Measurements from ENCODE around the gene LRP1B. TPM values are rescaled to one million over a fixed set of nuclear protein-coding genes. Genes with fewer than 3 reads are reported as not detected.

The LRP1B gene
- total RNA-seq, 4 donors from 2014 or later: 37.1 to 82.7 (median 50.9) TPM

- 89 to 90% methylated on average over 1 of the region's 1 CpG for WGBS, 2 donors
Measured at GRCh38 chr2:140473851-140474250, 1657.0 kb downstream of the LRP1B start.

GRCh38 chr2:140472676-140473075, 1658.1 kb downstream of the LRP1B start:
- Histone ChIP-seq H3K9me3 (no peaks in the 10 kb centered on the region), H3K27me3 (no peaks in the 10 kb centered on the region), H3K36me3 (no peaks in the 10 kb centered on the region), H3K4me3 (replicated peaks in 1 of 3) (no peak overlapping the region), H3K27ac (no peak overlapping the region), H3K4me1 (no peaks in the 10 kb centered on the region)
- WGBS, 2 donors: 81 to 84% methylated on average over 2 of the region's 2 CpGs
- DNase-seq: no peak
- intact Hi-C loops (cut with DNase I): no loop called here
- TF ChIP-seq POLR2A (IDR thresholded peaks at IDR 0.05) (no peak), CTCF (IDR thresholded peaks at IDR 0.05) (no peak)

More at GRCh38 chr2:140473851-140474250, 1657.0 kb downstream of the LRP1B start:
- Histone ChIP-seq H3K27ac (no peak overlapping the region), H3K4me3 (replicated peaks in 1 of 3) (no peak overlapping the region), H3K36me3 (no peaks in the 10 kb centered on the region), H3K27me3 (no peaks in the 10 kb centered on the region), H3K4me1 (no peaks in the 10 kb centered on the region), H3K9me3 (no peaks in the 10 kb centered on the region)
- no peak for DNase-seq
- intact Hi-C loops (cut with DNase I): no loop called here
- TF ChIP-seq CTCF (IDR thresholded peaks at IDR 0.05): no peak
- no peak for TF ChIP-seq POLR2A (IDR thresholded peaks at IDR 0.05)

- no peak overlapping the region for H3K27ac ChIP-seq
- TF ChIP-seq CTCF (IDR thresholded peaks at IDR 0.05) (no peak), POLR2A (IDR thresholded peaks at IDR 0.05) (no peak)
- H3K9me3 ChIP-seq: no peaks in the 10 kb centered on the region
- H3K4me1 ChIP-seq: no peaks in the 10 kb centered on the region
- intact Hi-C loops (cut with DNase I): no loop called here
- whole genome bisulfite sequencing, 2 donors: 84 to 92% methylated on average over 2 of the region's 2 CpGs
- no peak for DNase-seq
- H3K36me3 ChIP-seq: no peaks in the 10 kb centered on the region
- no peaks in the 10 kb centered on the region for H3K27me3 ChIP-seq
- H3K4me3 ChIP-seq (replicated peaks in 1 of 3): no peak overlapping the region
Measured at GRCh38 chr2:140465301-140465700, 1665.5 kb downstream of the LRP1B start.

- intact Hi-C loops (cut with DNase I): no loop called here
Measured at GRCh38 chr2:140462990-140463389, 1667.8 kb downstream of the LRP1B start.

GRCh38 chr2:140457483-140457882, 1673.3 kb downstream of the LRP1B start:
- no peaks in the 10 kb centered on the region for H3K36me3 ChIP-seq
- H3K9me3 ChIP-seq: no peaks in the 10 kb centered on the region
- no peak overlapping the region for H3K4me3 ChIP-seq (replicated peaks in 1 of 3)
- H3K27me3 ChIP-seq: no peaks in the 10 kb centered on the region
- no peak for DNase-seq
- TF ChIP-seq CTCF (IDR thresholded peaks at IDR 0.05) (no peak), POLR2A (IDR thresholded peaks at IDR 0.05) (no peak)
- intact Hi-C loops (cut with DNase I): no loop called here
- H3K4me1 ChIP-seq: no peaks in the 10 kb centered on the region
- 62 to 81% methylated on average over 3 of the region's 3 CpGs for WGBS, 2 donors
- H3K27ac ChIP-seq: no peak overlapping the region

More at GRCh38 chr2:140462990-140463389, 1667.8 kb downstream of the LRP1B start:
- 63 to 85% methylated on average over 4 of the region's 4 CpGs for WGBS, 2 donors
- Histone ChIP-seq H3K4me1 (no peaks in the 10 kb centered on the region), H3K36me3 (no peaks in the 10 kb centered on the region), H3K27me3 (no peaks in the 10 kb centered on the region), H3K27ac (no peak overlapping the region), H3K4me3 (replicated peaks in 1 of 3) (no peak overlapping the region), H3K9me3 (no peaks in the 10 kb centered on the region)
- TF ChIP-seq CTCF (IDR thresholded peaks at IDR 0.05) (no peak), POLR2A (IDR thresholded peaks at IDR 0.05) (no peak)
- no peak for DNase-seq

Measured in thyroid gland (tissue), 4 donors.